BJ (cell line): ENCODE measurements around the gene EGF. TPM values are rescaled to one million over a fixed set of nuclear protein-coding genes. Genes with fewer than 3 reads are reported as not detected.

Experiments used
- CTCF ChIA-PET: fragments of 350-600 bp; formaldehyde crosslinking; extraction: SDS; loops from one replicate; lab custom pipeline; 2021; ENCODE audit warnings: antibody characterized with exemption, inconsistent platforms; lab: Yijun Ruan, JAX
- POLR2A ChIA-PET: fragments of 300-600 bp; sonication (Branson Sonifier 250); formaldehyde crosslinking; extraction: SDS; loops from one replicate; lab custom pipeline; 2021; ENCODE audit warnings: antibody characterized with exemption; lab: Charles Lee
- DNase-seq: peaks from one replicate; pipeline ENCODE4 v3.0.0-alpha.2; 2011; ENCODE audit warnings: low read depth
- H3K27me3 ChIP-seq: 2 replicates; pipeline ENCODE4 v1.6.0; 2011; ENCODE audit warnings: low read length; ENCODE audit not compliant: control insufficient read depth, insufficient read depth
- H3K36me3 ChIP-seq: 2 replicates; pipeline ENCODE4 v1.5.1; 2011; ENCODE audit warnings: low read length; ENCODE audit not compliant: control insufficient read depth, insufficient read depth
- H3K4me3 ChIP-seq: 2 replicates; pipeline ENCODE4 v1.5.1; 2011; ENCODE audit warnings: low read depth, mild to moderate bottlenecking, control low read depth, low read length
- polyA minus RNA-seq: library from RNA; depleted of rRNA, polyadenylated mRNA; stranded (reverse); fragments of >200 nt; gene quantifications from 2 replicates; pipeline ENCODE4 v1.2.3, GENCODE V29; 2011; rRNA and poly(A)+ RNA removed
- polyA plus RNA-seq: library from polyadenylated mRNA; depleted of rRNA; stranded (reverse); fragments of >200 nt; gene quantifications from 2 replicates; pipeline ENCODE4 v1.2.3, GENCODE V29; 2011; rRNA removed
- TF ChIP-seq, protein P1 (sequence below): IDR thresholded peaks from 2 replicates; pipeline ENCODE4 v1.5.1; 2011; ENCODE audit warnings: low read depth, mild to moderate bottlenecking, control low read depth, inconsistent platforms, low read length, moderate library complexity; ENCODE audit not compliant: insufficient read depth

EGF gene
- polyA plus RNA-seq (2.1 and 3.2 TPM in 2 replicates), polyA minus RNA-seq (0.93 and 3.0 TPM in 2 replicates)

- no peaks in the 10 kb centered on the region for H3K27me3 ChIP-seq
- ChIA-PET CTCF (interaction anchor here (0.8 kb wide), 1 partner anchor 480 kb away, joined by 3 read pairs; the partner anchor contains the start of gene SEC24B), POLR2A (no interaction called here)
- no peaks in the 10 kb centered on the region for H3K36me3 ChIP-seq
- TF ChIP-seq, protein P1, sequence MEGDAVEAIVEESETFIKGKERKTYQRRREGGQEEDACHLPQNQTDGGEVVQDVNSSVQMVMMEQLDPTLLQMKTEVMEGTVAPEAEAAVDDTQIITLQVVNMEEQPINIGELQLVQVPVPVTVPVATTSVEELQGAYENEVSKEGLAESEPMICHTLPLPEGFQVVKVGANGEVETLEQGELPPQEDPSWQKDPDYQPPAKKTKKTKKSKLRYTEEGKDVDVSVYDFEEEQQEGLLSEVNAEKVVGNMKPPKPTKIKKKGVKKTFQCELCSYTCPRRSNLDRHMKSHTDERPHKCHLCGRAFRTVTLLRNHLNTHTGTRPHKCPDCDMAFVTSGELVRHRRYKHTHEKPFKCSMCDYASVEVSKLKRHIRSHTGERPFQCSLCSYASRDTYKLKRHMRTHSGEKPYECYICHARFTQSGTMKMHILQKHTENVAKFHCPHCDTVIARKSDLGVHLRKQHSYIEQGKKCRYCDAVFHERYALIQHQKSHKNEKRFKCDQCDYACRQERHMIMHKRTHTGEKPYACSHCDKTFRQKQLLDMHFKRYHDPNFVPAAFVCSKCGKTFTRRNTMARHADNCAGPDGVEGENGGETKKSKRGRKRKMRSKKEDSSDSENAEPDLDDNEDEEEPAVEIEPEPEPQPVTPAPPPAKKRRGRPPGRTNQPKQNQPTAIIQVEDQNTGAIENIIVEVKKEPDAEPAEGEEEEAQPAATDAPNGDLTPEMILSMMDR: no peak
- H3K4me3 ChIP-seq: no peak within 1 kb of the TSS
- DNase-seq: no peak
Measured at GRCh38 chr4:109912706-109913595, at the start of gene EGF. EGF (plus strand) TSS chr4:109912883; CDS start chr4:109913336, 453 bp downstream.

- TF ChIP-seq, protein P1: no peak
- DNase-seq: no peak
- Histone ChIP-seq H3K4me3 (no peak overlapping the region), H3K36me3 (no peaks in the 10 kb centered on the region), H3K27me3 (no peaks in the 10 kb centered on the region)
- POLR2A ChIA-PET: no interaction called here
- CTCF ChIA-PET: no interaction called here
Measured at GRCh38 chr4:109864134-109864533, 48.5 kb upstream of the EGF start.

DNA sequence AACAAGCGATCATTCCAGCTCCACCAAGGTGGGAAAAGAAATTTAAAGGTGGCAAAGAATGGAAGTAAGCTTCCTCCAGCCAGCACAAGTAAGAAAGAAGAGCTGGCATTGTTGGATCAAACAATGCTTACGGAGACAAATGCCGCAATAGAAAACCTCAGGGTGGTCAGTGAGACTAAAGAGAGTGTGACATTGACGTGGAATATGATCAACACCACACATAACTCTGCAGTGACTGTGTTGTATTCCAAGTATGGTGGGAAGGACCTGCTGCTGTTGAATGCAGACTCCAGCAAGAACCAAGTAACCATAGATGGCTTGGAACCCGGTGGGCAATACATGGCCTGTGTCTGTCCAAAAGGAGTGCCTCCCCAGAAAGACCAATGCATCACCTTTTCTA lies 42.6 kb upstream of the EGF start:
- TF ChIP-seq, protein P1: no peak
- Histone ChIP-seq H3K4me3 (no peak overlapping the region), H3K36me3 (no peaks in the 10 kb centered on the region), H3K27me3 (no peaks in the 10 kb centered on the region)
- DNase-seq: no peak
- POLR2A ChIA-PET: no interaction called here
- CTCF ChIA-PET: interaction anchor here (0.9 kb wide), 1 partner anchor 9 kb away, joined by 3 read pairs; no protein-coding TSS in a partner anchor

- ChIA-PET CTCF (no interaction called here), POLR2A (no interaction called here)
- no peak overlapping the region for H3K4me3 ChIP-seq
- TF ChIP-seq, protein P1: no peak
- H3K27me3 ChIP-seq: no peaks in the 10 kb centered on the region
- DNase-seq: no peak
- H3K36me3 ChIP-seq: no peaks in the 10 kb centered on the region
Measured at GRCh38 chr4:109872065-109872464, 40.6 kb upstream of the EGF start.

- ChIA-PET CTCF (interaction anchor here (0.9 kb wide), 1 partner anchor 471 kb away, joined by 3 read pairs; no protein-coding TSS in a partner anchor), POLR2A (no interaction called here)
- Histone ChIP-seq H3K27me3 (no peaks in the 10 kb centered on the region), H3K4me3 (no peak overlapping the region), H3K36me3 (no peaks in the 10 kb centered on the region)
- no peak for DNase-seq
- TF ChIP-seq, protein P1: no peak
Measured at GRCh38 chr4:109872950-109873656, 39.6 kb upstream of the EGF start.
